Keratinocyte (primary cell): Measurements from ENCODE around the gene BARX2.

Experiments
- CTCF ChIP-seq, 3 experiments: IDR thresholded peaks in 1 of 3; conservative IDR thresholded peaks in 1 of 3; optimal IDR thresholded peaks in 1 of 3; 2 replicates in 2 of 3; 3 replicates in 1 of 3; pipeline versions ENCODE3 to v1.5.1; 2011; ENCODE audit warnings: low read length in 3 of 3, mild to moderate bottlenecking in 3 of 3, moderate library complexity in 2 of 3, control low read depth in 1 of 3, inconsistent platforms in 1 of 3; ENCODE audit not compliant: insufficient read depth in 2 of 3; ENCODE audit errors: extremely low read depth in 1 of 3
- EZH2 ChIP-seq: IDR thresholded peaks from one replicate; pipeline ENCODE4 v1.6.1; 2012; ENCODE audit warnings: inconsistent platforms, mild to moderate bottlenecking, low read length, moderate library complexity

GRCh38 chr11:129443276-129443675, 67.6 kb downstream of the BARX2 start:
- no peak for TF ChIP-seq CTCF (optimal IDR thresholded peaks at IDR 0.05 in 1 of 3, IDR thresholded peaks at IDR 0.05 in 1 of 3, conservative IDR thresholded peaks at IDR 0.05 in 1 of 3; ENCODE audit: extremely low read depth in 1 of 3, insufficient read depth in 2 of 3, low read length in 3 of 3)
- no peak for TF ChIP-seq EZH2
